HG03521 (cell line): ENCODE data around the gene GLDC.

Experiments used
- ATAC-seq: cut with Tn5 transposase; IDR thresholded peaks from one replicate; pipeline ENCODE4 v1.9.1; 2021; ENCODE audit warnings: mild to moderate bottlenecking, moderate library complexity; ENCODE audit not compliant: unreplicated experiment

Gene GLDC

DNA sequence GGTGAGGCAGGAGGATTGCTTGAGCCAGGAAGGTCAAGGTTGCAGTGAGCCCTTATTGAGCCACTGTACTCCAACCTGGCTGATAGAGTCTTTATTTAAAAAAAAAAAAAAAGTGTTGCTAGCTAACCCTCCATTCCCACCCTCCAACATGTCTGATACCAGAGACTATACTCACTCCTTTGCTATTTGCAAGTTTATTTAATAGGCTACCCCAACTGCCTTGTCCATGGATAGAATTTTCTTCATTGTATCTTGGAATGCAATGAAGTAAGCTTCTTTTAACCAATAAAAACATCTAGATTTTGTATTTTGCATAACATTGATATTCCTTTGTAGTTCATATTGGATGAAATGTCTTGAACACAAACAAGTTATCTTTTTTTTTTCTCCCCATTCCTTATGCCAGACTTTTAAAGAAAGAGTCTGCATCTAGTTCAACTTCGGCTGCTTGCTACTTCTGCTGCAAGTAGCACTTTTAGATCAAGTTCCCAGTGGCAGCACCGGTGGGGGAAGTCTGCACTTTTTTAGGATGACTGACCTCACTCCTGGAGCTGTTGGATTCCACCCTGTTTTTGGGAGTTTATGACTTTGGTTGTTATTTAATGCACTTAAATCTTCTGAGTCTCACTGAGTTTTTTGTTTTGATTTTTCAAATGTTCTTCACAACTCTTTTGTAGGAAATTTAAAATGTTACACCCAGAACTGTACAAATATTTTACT, 120.0 kb downstream of the GLDC start:
- no peak for ATAC-seq

DNA sequence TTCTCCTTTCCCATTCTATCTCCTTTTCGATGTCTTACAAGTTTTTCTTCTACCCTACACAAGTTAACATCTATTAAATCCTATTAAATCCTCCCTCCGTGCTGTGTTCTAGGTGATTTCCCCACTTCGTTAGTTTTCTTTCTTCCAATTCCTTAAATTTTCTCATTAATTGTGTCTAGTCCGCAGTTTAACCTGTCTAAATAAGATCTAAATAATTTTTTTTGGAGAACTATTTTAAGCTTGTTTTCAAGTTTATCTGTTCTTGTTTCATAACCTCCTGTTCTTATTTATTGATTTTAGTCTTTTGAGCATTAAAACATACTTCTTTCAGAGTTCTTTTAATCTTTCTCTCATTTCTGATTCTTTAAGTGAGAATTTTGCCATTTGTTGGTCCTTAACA, 123.3 kb downstream of the GLDC start:
- ATAC-seq = no peak

DNA sequence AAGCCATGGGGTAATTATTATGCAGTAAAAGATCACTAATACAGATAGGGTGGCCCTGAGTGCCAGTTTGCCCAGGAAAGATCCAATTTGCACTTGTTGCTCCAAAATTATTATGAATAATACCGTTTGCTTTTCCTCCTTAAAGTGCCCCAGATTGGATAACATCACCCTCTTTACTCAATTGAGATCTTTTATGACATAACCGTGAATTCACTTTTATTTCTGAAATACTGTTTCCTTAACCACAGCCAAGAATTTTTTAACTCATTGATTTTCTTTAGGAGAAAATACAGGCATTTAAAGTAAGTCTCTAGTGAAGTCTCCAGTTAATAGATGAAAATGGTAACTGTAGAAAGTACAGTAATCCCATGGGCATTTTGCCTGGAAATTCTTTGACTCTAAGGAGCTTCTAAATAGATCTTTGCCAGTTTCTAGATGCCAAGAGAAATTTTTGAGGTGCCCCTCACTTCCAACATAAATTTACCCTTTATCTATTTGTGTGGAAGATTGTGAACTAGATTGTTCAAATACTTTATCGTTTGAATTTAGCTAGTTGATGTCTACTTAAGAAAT, 133.4 kb downstream of the GLDC start:
- ATAC-seq = no peak

DNA sequence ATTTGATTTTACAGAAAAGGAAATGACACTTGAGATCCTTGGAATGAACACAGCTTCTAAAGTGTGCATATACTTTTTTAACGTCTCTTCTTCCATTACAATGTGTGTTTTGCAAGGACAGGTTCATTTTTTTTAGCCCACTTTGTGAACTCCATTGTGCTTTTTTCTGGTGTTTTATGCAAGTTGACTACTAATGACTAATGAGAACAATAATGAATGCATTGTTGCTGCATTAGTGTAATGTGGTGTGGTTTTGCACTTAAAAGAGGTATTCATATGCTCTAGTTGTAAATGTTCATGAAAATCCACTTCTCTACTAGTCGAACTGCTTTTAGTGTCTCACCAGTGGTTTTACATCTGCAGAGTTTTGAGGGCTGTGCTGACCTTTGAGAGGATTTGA, 139.0 kb downstream of the GLDC start:
- no peak for ATAC-seq

DNA sequence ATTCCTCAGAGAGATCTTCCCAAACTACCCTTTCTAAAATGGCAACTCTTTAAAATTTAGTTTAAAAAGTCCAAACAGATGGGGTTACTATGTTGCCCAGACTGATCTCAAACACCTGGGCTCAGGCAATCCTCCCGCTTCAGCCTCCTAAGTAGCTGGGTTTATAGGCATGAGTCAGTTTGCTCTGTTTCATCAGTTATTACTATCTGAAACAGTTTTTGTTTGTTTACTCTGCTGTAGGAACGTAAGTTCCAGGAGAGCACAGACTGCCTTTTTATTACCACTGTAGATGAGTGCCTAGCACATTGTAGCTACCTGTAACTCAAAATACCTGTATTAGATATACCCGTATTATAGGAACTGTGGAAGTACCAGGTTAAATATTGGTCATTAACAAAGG, 143.1 kb downstream of the GLDC start:
- ATAC-seq = no peak

DNA sequence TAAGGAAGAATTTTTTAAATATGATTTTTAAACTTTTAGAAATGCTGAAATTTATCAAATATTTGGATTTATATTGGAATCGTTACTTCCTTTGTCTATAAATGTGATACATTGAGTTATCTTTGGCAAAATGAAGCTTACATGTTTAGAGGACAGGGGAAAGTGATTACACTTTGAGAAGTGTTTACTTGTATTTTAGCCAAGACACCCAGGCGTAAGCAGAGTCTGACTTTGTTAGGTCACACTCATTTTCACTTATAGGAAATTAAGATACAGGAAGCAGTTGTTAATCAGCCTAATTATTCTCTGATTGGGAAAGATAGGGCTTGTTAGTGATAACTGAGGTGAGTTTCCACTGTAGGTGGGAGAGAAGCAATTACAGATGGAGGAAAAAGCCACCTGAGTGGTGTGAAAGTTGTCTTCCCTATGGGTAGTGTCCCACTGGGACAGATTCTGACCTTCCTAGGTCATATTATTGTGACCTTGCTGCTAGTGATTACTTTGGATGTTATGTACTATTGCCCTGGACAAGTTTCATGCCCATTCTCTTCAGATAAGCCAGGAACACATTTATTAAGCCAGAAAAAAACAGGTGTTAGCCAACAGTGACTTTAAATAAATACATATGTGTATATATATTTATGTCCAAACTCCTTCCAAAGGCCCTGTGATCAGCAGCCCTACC, 143.9 kb downstream of the GLDC start:
- no peak for ATAC-seq

DNA sequence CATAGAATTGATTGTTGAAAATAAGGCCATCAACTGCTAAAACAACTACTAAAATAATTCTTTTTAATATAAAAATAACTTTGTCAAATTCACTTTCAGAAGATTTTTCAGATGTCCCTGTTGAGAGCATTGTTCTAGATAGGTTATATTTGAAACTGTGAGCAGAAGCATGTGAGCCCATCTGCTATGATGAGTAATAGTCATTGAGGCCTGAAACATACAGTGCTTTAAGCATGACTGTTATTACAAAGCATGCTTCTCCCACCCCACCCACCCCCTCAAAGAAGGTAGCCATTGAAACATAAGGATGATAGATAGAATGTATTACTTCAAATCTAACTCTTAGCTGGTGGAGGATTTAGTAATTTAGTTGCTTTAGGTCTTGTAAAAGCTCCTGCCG, 146.5 kb downstream of the GLDC start:
- ATAC-seq = no peak

DNA sequence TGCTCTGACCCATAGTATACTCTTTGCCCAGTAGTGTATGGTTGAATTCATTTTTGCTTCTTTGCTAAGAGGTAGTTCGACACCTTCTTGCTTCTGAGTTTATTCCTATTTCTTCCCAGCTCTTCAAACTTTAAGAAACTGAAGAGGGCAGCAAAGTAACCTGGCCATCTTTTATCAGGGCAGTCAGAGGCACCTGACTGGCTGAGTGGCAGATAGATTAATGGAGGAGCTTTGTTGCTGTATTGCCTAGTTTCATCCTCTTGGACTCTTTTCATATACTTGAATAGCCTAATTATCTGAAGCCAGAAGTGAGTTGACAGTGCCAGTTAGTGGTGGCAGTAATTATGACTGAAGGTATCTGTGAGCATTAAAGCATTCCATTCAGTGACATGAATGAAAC, 150.1 kb downstream of the GLDC start:
- ATAC-seq = no peak

DNA sequence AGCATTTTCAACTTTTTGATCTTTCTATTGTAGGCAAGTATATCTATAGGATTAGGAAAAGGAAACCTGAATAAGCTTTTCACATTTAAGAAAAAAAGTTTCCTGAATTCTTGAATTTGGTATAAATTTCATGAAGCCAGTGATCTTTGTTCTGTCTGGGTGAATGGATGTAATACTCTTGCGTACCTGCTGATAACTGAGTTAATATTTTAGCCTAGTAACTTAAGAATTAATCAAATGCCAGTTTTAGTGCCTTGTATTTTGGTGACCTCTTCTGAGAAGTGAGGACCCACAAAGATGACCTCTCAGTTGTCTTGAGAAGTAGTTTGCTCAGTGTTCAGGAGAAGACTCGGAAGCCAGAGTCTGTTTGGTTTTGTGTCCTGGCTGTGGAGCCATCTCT, 154.7 kb downstream of the GLDC start:
- ATAC-seq = no peak

DNA sequence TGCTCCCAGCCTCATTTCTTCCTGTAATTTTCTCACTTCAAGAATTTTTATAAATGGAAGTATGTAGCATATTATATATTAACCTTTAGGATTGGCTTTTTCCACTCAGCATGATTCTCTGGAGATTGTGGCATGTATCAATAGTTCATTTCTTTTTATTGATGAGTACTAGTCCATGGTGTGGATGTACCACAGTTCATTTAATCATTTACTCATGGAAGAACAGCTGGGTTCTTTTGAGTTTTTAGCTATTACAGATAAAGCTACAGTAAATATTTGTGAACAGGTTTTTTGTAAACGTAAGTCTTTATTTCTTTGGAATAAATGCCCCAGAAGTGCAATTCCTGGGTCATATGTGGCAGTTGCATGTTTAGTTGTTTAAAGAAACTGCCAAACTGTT, 156.4 kb downstream of the GLDC start:
- no peak for ATAC-seq

DNA sequence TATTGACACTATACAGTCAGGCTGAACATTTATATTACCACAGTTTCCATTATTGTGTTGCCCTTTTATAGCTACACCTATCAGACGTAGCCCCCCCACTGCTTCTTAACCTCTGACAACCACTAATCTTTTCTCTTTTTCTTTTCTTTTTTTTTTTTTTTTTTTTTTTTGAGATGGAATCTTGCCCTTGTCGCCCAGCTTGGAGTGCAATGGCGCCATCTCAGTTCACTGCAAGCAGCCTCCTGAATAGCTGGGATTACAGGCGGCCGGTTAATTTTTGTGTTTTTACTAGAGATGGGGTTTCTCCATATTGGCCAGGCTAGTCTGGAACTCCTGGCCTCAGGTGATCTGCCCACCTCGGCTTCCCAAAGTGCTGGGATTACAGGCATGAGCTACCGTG, 157.1 kb downstream of the GLDC start:
- ATAC-seq = no peak

DNA sequence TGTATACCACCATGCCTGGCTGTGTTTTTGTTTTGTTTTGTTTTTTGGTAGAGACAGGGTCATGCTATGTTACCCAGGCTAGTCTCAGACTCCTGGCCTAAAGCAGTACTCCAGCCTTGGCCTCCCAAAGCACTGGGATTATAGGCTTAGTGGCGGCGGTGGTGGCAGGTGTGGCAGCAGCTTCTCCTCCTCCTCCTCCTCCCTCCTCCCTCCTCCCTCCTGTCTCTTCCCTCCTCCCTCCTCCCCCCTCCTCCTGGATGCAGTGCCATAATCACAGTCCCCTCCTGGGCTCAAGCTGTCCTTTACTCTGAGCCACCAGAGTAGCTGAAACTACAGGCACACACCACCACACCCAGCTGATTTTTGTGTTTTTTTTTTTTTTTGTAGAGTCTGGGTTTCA, 161.3 kb downstream of the GLDC start:
- ATAC-seq = no peak
